Upper lobe of right lung (tissue), 1 donor: ENCODE results near the gene GABARAP. TPM values are rescaled to one million over a fixed set of nuclear protein-coding genes. Genes with fewer than 3 reads are reported as not detected.
"Not testable (repeated sequence)": the region's sequence is repeated elsewhere in the genome, so short reads cannot be mapped to it uniquely, and the experiment has no call there.

Source experiments
- ATAC-seq: fragments of 200-7000 bp; cut with Tn5 transposase; one replicate; pipeline ENCODE4 v1.9.1; 2020; ENCODE audit warnings: mild to moderate bottlenecking, moderate library complexity
- DNase-seq: peaks from one replicate; pipeline ENCODE4 v3.0.0-alpha.2; 2020
- H3K27ac ChIP-seq: fragments of 200-600 bp; one replicate; pipeline ENCODE4 v1.8.0; 2022
- H3K27me3 ChIP-seq: fragments of 200-600 bp; one replicate; pipeline ENCODE4 v1.8.0; 2022; ENCODE audit warnings: mild to moderate bottlenecking
- H3K36me3 ChIP-seq: fragments of 200-600 bp; one replicate; pipeline ENCODE4 v1.8.0; 2022
- H3K4me1 ChIP-seq: fragments of 200-600 bp; one replicate; pipeline ENCODE4 v1.8.0; 2022
- H3K4me3 ChIP-seq: fragments of 200-600 bp; one replicate; pipeline ENCODE4 v1.8.0; 2022; ENCODE audit warnings: mild to moderate bottlenecking
- H3K9me3 ChIP-seq: fragments of 200-600 bp; one replicate; pipeline ENCODE4 v1.8.0; 2022
- intact Hi-C: fragments of 100-400 bp; cut with DNase I; formaldehyde crosslinking; loops from one replicate; pipeline ENCODE4 v1.11.0; 2022
- total RNA-seq: library from RNA; stranded (reverse); fragmentation: NEBNext Ultra II Directional; extraction: Animal tissue kit (Norgen Biotek cat#: 25700); gene quantifications from one replicate; pipeline ENCODE4 v1.2.1, GENCODE V29; 2021
- TF ChIP-seq, protein P1 (sequence below): fragments of 200-600 bp; IDR thresholded peaks from one replicate; pipeline ENCODE4 v1.8.0; 2022; ENCODE audit warnings: antibody characterized with exemption
- donor health status: DM: no; HTN: yes; CAD: no; lungs with severe emphysema.

Gene GABARAP
- total RNA-seq, 1 donor from 2014 or later = 547 TPM

GRCh38 chr17:7246779-7247178 is 4.5 kb upstream of the GABARAP start:
- Histone ChIP-seq H3K27me3 (no peaks in the 10 kb centered on the region), H3K27ac (no peak overlapping the region), H3K4me3 (no peak overlapping the region), H3K9me3 (no peaks in the 10 kb centered on the region), H3K4me1 (peaks cover 32% of the 10 kb centered on the region), H3K36me3 (peaks cover 38% of the 10 kb centered on the region)
- TF ChIP-seq, protein P1, sequence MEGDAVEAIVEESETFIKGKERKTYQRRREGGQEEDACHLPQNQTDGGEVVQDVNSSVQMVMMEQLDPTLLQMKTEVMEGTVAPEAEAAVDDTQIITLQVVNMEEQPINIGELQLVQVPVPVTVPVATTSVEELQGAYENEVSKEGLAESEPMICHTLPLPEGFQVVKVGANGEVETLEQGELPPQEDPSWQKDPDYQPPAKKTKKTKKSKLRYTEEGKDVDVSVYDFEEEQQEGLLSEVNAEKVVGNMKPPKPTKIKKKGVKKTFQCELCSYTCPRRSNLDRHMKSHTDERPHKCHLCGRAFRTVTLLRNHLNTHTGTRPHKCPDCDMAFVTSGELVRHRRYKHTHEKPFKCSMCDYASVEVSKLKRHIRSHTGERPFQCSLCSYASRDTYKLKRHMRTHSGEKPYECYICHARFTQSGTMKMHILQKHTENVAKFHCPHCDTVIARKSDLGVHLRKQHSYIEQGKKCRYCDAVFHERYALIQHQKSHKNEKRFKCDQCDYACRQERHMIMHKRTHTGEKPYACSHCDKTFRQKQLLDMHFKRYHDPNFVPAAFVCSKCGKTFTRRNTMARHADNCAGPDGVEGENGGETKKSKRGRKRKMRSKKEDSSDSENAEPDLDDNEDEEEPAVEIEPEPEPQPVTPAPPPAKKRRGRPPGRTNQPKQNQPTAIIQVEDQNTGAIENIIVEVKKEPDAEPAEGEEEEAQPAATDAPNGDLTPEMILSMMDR = no peak
- ATAC-seq (no peak), DNase-seq (no peak)
- intact Hi-C loops = no loop called here

GRCh38 chr17:7243838-7244237 is 1.6 kb upstream of the GABARAP start:
- not testable (repeated sequence) for H3K27me3 ChIP-seq
- H3K4me3 ChIP-seq = peak overlapping the region; percentile 99
- peaks cover 54% of the 10 kb centered on the region for H3K36me3 ChIP-seq

GRCh38 chr17:7243453-7243729 is 1.1 kb upstream of the GABARAP start:
- ATAC-seq (no peak), DNase-seq (no peak)
- H3K27ac ChIP-seq = peak overlapping the region; percentile 97
- H3K4me1 ChIP-seq = peaks cover 26% of the 10 kb centered on the region
- peak overlapping the region; percentile 99 for H3K4me3 ChIP-seq
- peaks cover 54% of the 10 kb centered on the region for H3K36me3 ChIP-seq
- no peaks in the 10 kb centered on the region for H3K9me3 ChIP-seq
- no peaks in the 10 kb centered on the region for H3K27me3 ChIP-seq
- TF ChIP-seq, protein P1 = no peak
- intact Hi-C loops = no loop called here

More at GRCh38 chr17:7243838-7244237, 1.6 kb upstream of the GABARAP start:
- Histone ChIP-seq H3K27ac (peak overlapping the region; percentile 97), H3K4me1 (peaks cover 29% of the 10 kb centered on the region)
- intact Hi-C loops, ATAC-seq, DNase-seq, H3K9me3 ChIP-seq: not testable (repeated sequence)

GRCh38 chr17:7242717-7243452 is 636 bp upstream of the GABARAP start:
- Histone ChIP-seq H3K27me3 (no peaks in the 10 kb centered on the region), H3K9me3 (no peaks in the 10 kb centered on the region), H3K36me3 (peaks cover 54% of the 10 kb centered on the region), H3K4me1 (peaks cover 26% of the 10 kb centered on the region), H3K4me3 (peak overlapping the region; percentile 99), H3K27ac (peak overlapping the region; percentile 97)
- intact Hi-C loops = no loop called here
- TF ChIP-seq, protein P1 = no peak
- peak; percentile 97 for DNase-seq
- peak; percentile 62 for ATAC-seq

DNA sequence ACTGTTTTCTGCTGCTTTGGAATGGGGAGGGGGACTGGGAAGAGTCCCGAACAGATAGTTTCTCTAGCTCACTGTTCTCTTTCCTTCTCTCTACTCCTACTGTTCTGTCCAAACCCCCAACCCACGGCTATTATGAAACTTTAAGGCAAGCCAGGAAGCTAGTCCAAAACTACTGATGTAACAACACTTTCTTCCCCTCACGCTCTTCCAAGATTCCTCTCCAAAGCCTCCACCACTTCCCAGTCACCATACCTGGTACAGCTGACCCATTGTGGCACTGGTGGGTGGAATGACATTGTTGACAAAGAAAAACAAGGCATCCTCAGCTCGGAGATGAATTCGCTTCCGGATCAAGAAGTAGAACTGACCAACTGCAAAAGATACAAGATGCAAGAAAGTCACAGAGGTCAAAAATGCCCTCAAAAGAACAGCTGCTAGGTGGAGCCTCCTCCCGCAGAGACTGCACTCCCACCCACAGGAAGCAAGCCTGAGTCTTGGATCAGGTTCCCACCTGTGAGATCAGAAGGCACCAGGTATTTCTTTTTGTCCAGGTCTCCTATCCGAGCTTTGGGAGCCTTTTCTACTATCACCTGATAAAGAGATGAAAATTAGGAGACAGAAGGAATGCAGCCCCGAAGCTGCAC is 1.0 kb downstream of the GABARAP start:
- TF ChIP-seq, protein P1 = no peak
- Histone ChIP-seq H3K4me3 (peak overlapping the region; percentile 99), H3K27ac (peak overlapping the region; percentile 97), H3K4me1 (peaks cover 26% of the 10 kb centered on the region), H3K36me3 (peaks cover 48% of the 10 kb centered on the region), H3K9me3 (no peaks in the 10 kb centered on the region), H3K27me3 (no peaks in the 10 kb centered on the region)
- ATAC-seq (no peak), DNase-seq (no peak)
- intact Hi-C loops = no loop called here

DNA sequence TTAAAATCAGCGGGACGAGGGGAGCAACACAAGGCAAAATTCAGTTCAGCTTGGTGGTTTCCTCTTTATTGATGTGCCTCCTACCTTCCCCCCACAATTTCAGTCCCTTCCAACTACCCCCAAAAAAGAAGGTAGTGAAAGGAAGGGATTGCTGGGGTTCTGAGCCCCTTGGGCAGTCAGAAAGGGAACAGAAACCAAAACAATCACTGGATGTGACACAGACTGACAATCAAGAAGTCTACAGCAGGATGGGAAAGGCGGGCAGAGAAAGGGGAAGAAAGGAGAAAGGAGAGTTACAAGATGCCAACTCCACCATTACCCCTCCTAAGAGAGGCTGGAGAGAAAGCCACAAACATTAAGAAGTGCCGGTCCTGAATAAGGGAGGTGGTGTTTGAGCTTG is 1.9 kb downstream of the GABARAP start:
- intact Hi-C loops = no loop called here
- H3K27me3 ChIP-seq = no peaks in the 10 kb centered on the region
- peaks cover 48% of the 10 kb centered on the region for H3K36me3 ChIP-seq
- no peaks in the 10 kb centered on the region for H3K9me3 ChIP-seq
- peak overlapping the region; percentile 99 for H3K4me3 ChIP-seq
- ATAC-seq (no peak), DNase-seq (no peak)
- TF ChIP-seq, protein P1 = no peak
- H3K4me1 ChIP-seq = peaks cover 28% of the 10 kb centered on the region
- peak overlapping the region; percentile 97 for H3K27ac ChIP-seq
